SK-N-SH (cell line): ENCODE measurements around the gene PRSS38. TPM values are rescaled to one million over a fixed set of nuclear protein-coding genes. Genes with fewer than 3 reads are reported as not detected.

Experiments used
- CTCF ChIA-PET: fragments of 300-600, 350-600 bp; formaldehyde crosslinking; extraction: SDS; loops from one replicate; lab custom pipeline; 2021; lab: Yijun Ruan, JAX
- POLR2A ChIA-PET: fragments of 350-600 bp; sonication (Branson Sonifier 250); formaldehyde crosslinking; extraction: SDS; loops from one replicate; lab custom pipeline; 2020; ENCODE audit warnings: antibody characterized with exemption, inconsistent platforms; lab: Yijun Ruan, JAX
- DNase-seq: peaks from one replicate; pipeline ENCODE4 v3.0.0; 2012
- H2AFZ ChIP-seq: fragments of 200-600 bp; sonication (generic); 2 replicates; pipeline ENCODE4 v1.8.1; 2016; ENCODE audit warnings: antibody characterized with exemption, mild to moderate bottlenecking, low read depth
- H3F3A ChIP-seq: fragments of 200-600 bp; sonication (generic); replicated peaks from 2 replicates; pipeline ENCODE3; 2016; ENCODE audit warnings: antibody characterized with exemption, mild to moderate bottlenecking; ENCODE audit not compliant: insufficient read depth
- H3K27ac ChIP-seq, 2 experiments: fragments of 200-500 bp in 1 of 2; fragments of 200-600 bp in 1 of 2; sonication (Bioruptor generic) in 1 of 2; sonication (generic), shearing (Covaris generic) in 1 of 2; 2 replicates each; pipeline versions ENCODE4 v1.5.1 to v1.6.1; 2014 to 2016; ENCODE audit warnings: low read depth in 2 of 2, inconsistent platforms in 1 of 2, low read length in 1 of 2, mild to moderate bottlenecking in 1 of 2, mixed read lengths in 1 of 2
- H3K27me3 ChIP-seq: fragments of 200-600 bp; sonication (generic), shearing (Covaris generic); 2 replicates; pipeline ENCODE4 v1.6.1; 2016; ENCODE audit warnings: mixed run types; ENCODE audit not compliant: insufficient read depth
- H3K36me3 ChIP-seq, 2 experiments: fragments of 200-500 bp in 1 of 2; fragments of 200-600 bp in 1 of 2; sonication (Bioruptor generic) in 1 of 2; sonication (generic) in 1 of 2; replicated peaks in 1 of 2; 2 replicates each; pipeline versions ENCODE3 to v1.5.1; 2014 to 2016; ENCODE audit warnings: low read length in 1 of 2, mild to moderate bottlenecking in 1 of 2; ENCODE audit not compliant: insufficient read depth in 2 of 2, control insufficient read depth in 1 of 2
- H3K4me1 ChIP-seq, 2 experiments: fragments of 200-500 bp in 1 of 2; fragments of 200-600 bp in 1 of 2; sonication (Bioruptor generic) in 1 of 2; sonication (generic), shearing (Covaris generic) in 1 of 2; 2 replicates each; pipeline versions ENCODE4 v1.5.1 to v1.6.1; 2014 to 2016; ENCODE audit warnings: low read depth in 1 of 2, low read length in 1 of 2, mixed run types in 1 of 2; ENCODE audit not compliant: insufficient read depth in 2 of 2, control insufficient read depth in 1 of 2
- H3K4me2 ChIP-seq: fragments of 200-600 bp; sonication (generic), shearing (Covaris generic); 2 replicates; pipeline ENCODE4 v1.6.1; 2017; ENCODE audit warnings: mixed run types
- H3K4me3 ChIP-seq, 2 experiments: fragments of 200-500 bp in 1 of 2; fragments of 200-600 bp in 1 of 2; sonication (Bioruptor generic) in 1 of 2; sonication (generic), shearing (Covaris generic) in 1 of 2; 2 replicates each; pipeline versions ENCODE4 v1.5.1 to v1.8.1; 2014 to 2016; ENCODE audit warnings: low read depth in 2 of 2, inconsistent platforms in 1 of 2, low read length in 1 of 2, mild to moderate bottlenecking in 1 of 2, mixed read lengths in 1 of 2, moderate library complexity in 1 of 2
- H3K79me2 ChIP-seq: fragments of 200-600 bp; sonication (generic); 2 replicates; pipeline ENCODE4 v1.8.1; 2017; ENCODE audit warnings: mild to moderate bottlenecking; ENCODE audit not compliant: insufficient read depth
- H3K9ac ChIP-seq: fragments of 200-600 bp; sonication (generic); 2 replicates; pipeline ENCODE4 v1.6.1; 2017; ENCODE audit warnings: mixed run types
- H3K9me2 ChIP-seq: fragments of 200-600 bp; sonication (generic); 2 replicates; pipeline ENCODE4 v1.6.1; 2017; ENCODE audit warnings: mixed run types
- H3K9me3 ChIP-seq: fragments of 200-600 bp; sonication (generic); 2 replicates; pipeline ENCODE4 v1.6.1; 2017; ENCODE audit warnings: mixed run types, mild to moderate bottlenecking, moderate library complexity
- H4K20me1 ChIP-seq: fragments of 200-600 bp; sonication (generic); 2 replicates; pipeline ENCODE4 v1.6.1; 2017; ENCODE audit warnings: mild to moderate bottlenecking, mixed run types; ENCODE audit not compliant: insufficient read depth
- CHD2 ChIP-seq: fragments of 150-350 bp; IDR thresholded peaks from 2 replicates; pipeline ENCODE4 v1.6.1; 2018; ENCODE audit warnings: low read length; ENCODE audit not compliant: partially characterized antibody
- EP300 ChIP-seq, 2 experiments: IDR thresholded peaks; 2 replicates each; pipeline versions ENCODE4 v1.4.0 to v1.6.1; 2012; ENCODE audit warnings: borderline replicate concordance in 1 of 2, low read depth in 1 of 2, low read length in 1 of 2
- EZH2phosphoT487 ChIP-seq: fragments of 200-600 bp; sonication (generic); IDR thresholded peaks from 2 replicates; pipeline ENCODE4 v1.6.1; 2017; ENCODE audit warnings: low read depth, mixed run types, mild to moderate bottlenecking, antibody characterized with exemption, moderate library complexity, borderline replicate concordance
- FOSL2 ChIP-seq: IDR thresholded peaks from 2 replicates; pipeline ENCODE4 v1.4.0; 2012; ENCODE audit warnings: low read depth, mild to moderate bottlenecking, moderate library complexity, borderline replicate concordance
- FOXJ3 ChIP-seq: sonication (generic); formaldehyde crosslinking; IDR thresholded peaks from 2 replicates; pipeline ENCODE4 v1.5.1; 2020; ENCODE audit warnings: mild to moderate bottlenecking, missing genetic modification reagents
- FOXM1 ChIP-seq: IDR thresholded peaks from 2 replicates; pipeline ENCODE4 v1.4.0; 2012; ENCODE audit warnings: low read depth, mild to moderate bottlenecking
- GABPA ChIP-seq: IDR thresholded peaks from 2 replicates; pipeline ENCODE4 v1.4.0; 2012; ENCODE audit warnings: low read depth, mild to moderate bottlenecking
- GATA2 ChIP-seq: sonication (generic); formaldehyde crosslinking; IDR thresholded peaks from 2 replicates; pipeline ENCODE4 v1.5.0; 2020; ENCODE audit warnings: mild to moderate bottlenecking, missing genetic modification reagents
- MAX ChIP-seq: IDR thresholded peaks from 2 replicates; pipeline ENCODE4 v1.4.0; 2012; ENCODE audit warnings: low read depth
- MEF2A ChIP-seq: IDR thresholded peaks from 2 replicates; pipeline ENCODE4 v1.4.0; 2012; ENCODE audit warnings: low read depth, borderline replicate concordance
- MXI1 ChIP-seq: IDR thresholded peaks from 2 replicates; pipeline ENCODE4 v1.6.1; 2012; ENCODE audit warnings: mild to moderate bottlenecking, low read depth, low read length, improper control_type of control experiment
- NFIC ChIP-seq: IDR thresholded peaks from 2 replicates; pipeline ENCODE4 v1.4.0; 2012; ENCODE audit warnings: borderline replicate concordance
- PBX3 ChIP-seq: IDR thresholded peaks from 2 replicates; pipeline ENCODE4; 2012
- RCOR1 ChIP-seq: fragments of 150-350 bp; IDR thresholded peaks from 2 replicates; pipeline ENCODE4 v1.6.1; 2017; ENCODE audit warnings: antibody characterized with exemption, low read length
- RFX5 ChIP-seq: IDR thresholded peaks from 2 replicates; pipeline ENCODE4 v1.6.1; 2012; ENCODE audit warnings: mild to moderate bottlenecking, improper control_type of control experiment, low read length
- RXRA ChIP-seq: IDR thresholded peaks from 2 replicates; pipeline ENCODE4 v1.4.0; 2012; ENCODE audit warnings: low read depth, mild to moderate bottlenecking, borderline replicate concordance
- TCF12 ChIP-seq: IDR thresholded peaks from 2 replicates; pipeline ENCODE4 v1.4.0; 2012
- USF1 ChIP-seq: IDR thresholded peaks from 2 replicates; pipeline ENCODE4 v1.4.0; 2012; ENCODE audit warnings: low read depth, borderline replicate concordance
- WGBS: methylation state at CpG from one replicate; pipeline ENCODE4 v1.1.6; 2017; ENCODE audit warnings: low lambda C conversion rate; 5-methylcytosine and 5-hydroxymethylcytosine counted together
- polyA plus RNA-seq, 3 experiments: library from polyadenylated mRNA; depleted of rRNA; stranded (reverse); fragments of >200 nt; gene quantifications; 2 replicates each; pipeline ENCODE4 v1.2.3, GENCODE V29; 2012
- TF ChIP-seq, protein P1 (sequence below): IDR thresholded peaks from 2 replicates; pipeline ENCODE4 v1.4.0; 2012; ENCODE audit warnings: low read depth, borderline replicate concordance
- TF ChIP-seq, protein P2 (sequence below): fragments of 150-350 bp; IDR thresholded peaks from 2 replicates; pipeline ENCODE4 v1.6.1; 2017; ENCODE audit warnings: antibody characterized with exemption, low read length, low read depth, borderline replicate concordance

PRSS38 gene
- polyA plus RNA-seq, 1 of the 3 experiments (the other 2 are of a cell fraction): not detected

DNA sequence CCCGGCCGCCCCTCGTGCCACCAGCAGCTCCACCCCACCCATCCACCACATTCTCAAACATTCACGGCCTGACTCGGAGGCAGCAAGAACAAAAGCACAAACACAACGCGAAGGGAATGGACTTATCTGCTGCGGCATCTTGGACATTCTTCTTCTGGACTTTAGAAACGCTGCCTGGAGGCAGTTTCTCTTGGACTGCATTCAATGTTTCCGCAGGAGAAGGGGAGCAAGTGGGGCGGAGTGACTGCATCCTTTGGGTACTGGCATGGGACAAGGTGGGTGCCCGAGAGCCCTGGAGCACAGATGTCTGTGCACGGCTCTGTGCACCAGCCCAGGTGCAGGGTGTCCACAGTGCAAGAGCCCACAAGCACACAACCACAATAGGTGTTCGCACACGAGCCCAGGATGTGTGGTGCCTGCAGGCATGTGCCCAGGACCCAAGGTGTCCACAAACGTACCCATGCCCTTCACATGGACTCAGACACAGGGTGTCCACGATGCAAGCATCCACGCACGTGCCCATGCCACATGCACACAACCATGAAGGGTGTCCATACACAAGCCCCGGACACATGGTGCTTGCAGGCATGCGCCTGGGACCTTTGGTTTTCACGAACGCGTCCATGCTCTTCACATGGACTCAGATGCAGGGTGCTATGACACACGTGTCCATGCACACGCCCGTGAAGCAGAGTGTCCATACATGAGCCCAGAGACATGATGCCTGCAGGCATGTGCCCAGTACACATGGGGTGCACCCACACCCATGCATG lies 78.7 kb downstream of the PRSS38 start:
- TF ChIP-seq EZH2phosphoT487 (no peak), MEF2A (no peak), TCF12 (no peak), CHD2 (no peak), FOXJ3 (CRISPR knock-in tag) (no peak), RXRA (no peak), NFIC (no peak), USF1 (no peak), MAX (no peak), RCOR1 (no peak), MXI1 (no peak), GATA2 (CRISPR knock-in tag) (no peak), FOSL2 (no peak), FOXM1 (no peak), PBX3 (no peak), EP300 (IDR thresholded peaks at IDR 0.05; ENCODE audit: borderline replicate concordance in 1 of 2, low read depth in 1 of 2, low read length in 1 of 2) (no peak), GABPA (no peak), RFX5 (no peak)
- TF ChIP-seq, protein P1, sequence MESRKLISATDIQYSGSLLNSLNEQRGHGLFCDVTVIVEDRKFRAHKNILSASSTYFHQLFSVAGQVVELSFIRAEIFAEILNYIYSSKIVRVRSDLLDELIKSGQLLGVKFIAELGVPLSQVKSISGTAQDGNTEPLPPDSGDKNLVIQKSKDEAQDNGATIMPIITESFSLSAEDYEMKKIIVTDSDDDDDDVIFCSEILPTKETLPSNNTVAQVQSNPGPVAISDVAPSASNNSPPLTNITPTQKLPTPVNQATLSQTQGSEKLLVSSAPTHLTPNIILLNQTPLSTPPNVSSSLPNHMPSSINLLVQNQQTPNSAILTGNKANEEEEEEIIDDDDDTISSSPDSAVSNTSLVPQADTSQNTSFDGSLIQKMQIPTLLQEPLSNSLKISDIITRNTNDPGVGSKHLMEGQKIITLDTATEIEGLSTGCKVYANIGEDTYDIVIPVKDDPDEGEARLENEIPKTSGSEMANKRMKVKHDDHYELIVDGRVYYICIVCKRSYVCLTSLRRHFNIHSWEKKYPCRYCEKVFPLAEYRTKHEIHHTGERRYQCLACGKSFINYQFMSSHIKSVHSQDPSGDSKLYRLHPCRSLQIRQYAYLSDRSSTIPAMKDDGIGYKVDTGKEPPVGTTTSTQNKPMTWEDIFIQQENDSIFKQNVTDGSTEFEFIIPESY: no peak
- TF ChIP-seq, protein P2, sequence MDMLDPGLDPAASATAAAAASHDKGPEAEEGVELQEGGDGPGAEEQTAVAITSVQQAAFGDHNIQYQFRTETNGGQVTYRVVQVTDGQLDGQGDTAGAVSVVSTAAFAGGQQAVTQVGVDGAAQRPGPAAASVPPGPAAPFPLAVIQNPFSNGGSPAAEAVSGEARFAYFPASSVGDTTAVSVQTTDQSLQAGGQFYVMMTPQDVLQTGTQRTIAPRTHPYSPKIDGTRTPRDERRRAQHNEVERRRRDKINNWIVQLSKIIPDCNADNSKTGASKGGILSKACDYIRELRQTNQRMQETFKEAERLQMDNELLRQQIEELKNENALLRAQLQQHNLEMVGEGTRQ: no peak
- H4K20me1 ChIP-seq: no peaks in the 10 kb centered on the region
- H3K27me3 ChIP-seq: no peaks in the 10 kb centered on the region
- H3K9ac ChIP-seq: no peak overlapping the region
- no peaks in the 10 kb centered on the region for H3K36me3 ChIP-seq
- H3K79me2 ChIP-seq: no peaks in the 10 kb centered on the region
- H3K9me2 ChIP-seq: no peaks in the 10 kb centered on the region
- no peaks in the 10 kb centered on the region for H3K9me3 ChIP-seq
- no peak overlapping the region for H2AFZ ChIP-seq
- DNase-seq: no peak
- POLR2A ChIA-PET: no interaction called here
- H3K27ac ChIP-seq: no peak overlapping the region
- CTCF ChIA-PET: no interaction called here
- 44% methylated on average over 16 of the region's 27 CpGs for WGBS
- H3K4me2 ChIP-seq: no peak overlapping the region
- H3K4me3 ChIP-seq: no peak overlapping the region
- H3K4me1 ChIP-seq: no peaks in the 10 kb centered on the region
- no peaks in the 10 kb centered on the region for H3F3A ChIP-seq
